Psoas muscle (tissue), 8 donors: ENCODE measurements around the gene TSC2. TPM values are rescaled to one million over a fixed set of nuclear protein-coding genes. Genes with fewer than 3 reads are reported as not detected.

ENCODE experiments used
- ATAC-seq, 4 donors: fragments of 200-7000 bp; cut with Tn5 transposase; one replicate each; pipeline ENCODE4 v1.9.1; 2020; ENCODE audit warnings: moderate library complexity in 3 of 4, mild to moderate bottlenecking in 2 of 4
- DNase-seq, 2 donors: peaks; one replicate each; pipeline ENCODE4 v3.0.0-alpha.2; 2020
- H3K27ac ChIP-seq: fragments of 200-600 bp; one replicate; pipeline ENCODE4 v1.8.0; 2022
- H3K27me3 ChIP-seq, 3 donors: fragments of 200-600 bp in 1 of 3; one replicate each; pipeline versions ENCODE4 v1.6.1 to v1.8.0; 2013 to 2022; ENCODE audit warnings: low read length in 2 of 3, mild to moderate bottlenecking in 2 of 3, moderate library complexity in 1 of 3; ENCODE audit not compliant: insufficient read depth in 3 of 3
- H3K36me3 ChIP-seq, 2 donors: fragments of 200-600 bp in 1 of 2; one replicate each; pipeline versions ENCODE4 v1.6.1 to v1.8.0; 2013 to 2022; ENCODE audit warnings: low read depth in 1 of 2, mild to moderate bottlenecking in 1 of 2, moderate library complexity in 1 of 2; ENCODE audit not compliant: insufficient read depth in 1 of 2
- H3K4me1 ChIP-seq: fragments of 200-600 bp; one replicate; pipeline ENCODE4 v1.8.0; 2022
- H3K4me3 ChIP-seq: fragments of 200-600 bp; one replicate; pipeline ENCODE4 v1.8.0; 2022; ENCODE audit warnings: mild to moderate bottlenecking
- H3K9me3 ChIP-seq: fragments of 200-600 bp; one replicate; pipeline ENCODE4 v1.8.0; 2022
- WGBS, 3 donors: extraction: QIAGEN DNeasy Blood & Tissue Kit; methylation state at CpG; one replicate each; pipeline versions ENCODE4 v1.1.6 to v1.1.7; 2013; 5-methylcytosine and 5-hydroxymethylcytosine counted together
- intact Hi-C, 2 donors: fragments of 100-400 bp; cut with DNase I; formaldehyde crosslinking; loops; one replicate each; pipeline versions ENCODE4 v1.11.0 to v1.14.2; 2022
- polyA plus RNA-seq, 3 donors: library from polyadenylated mRNA; stranded (reverse); fragments of 200-250 nt; gene quantifications; one replicate each; pipeline ENCODE4 v1.2.3, GENCODE V29; 2013
- total RNA-seq, 4 donors: library from RNA; stranded (reverse); fragmentation: NEBNext Ultra II Directional in 2 of 4; extraction: Animal tissue kit (Norgen Biotek cat#: 25700) in 2 of 4; gene quantifications; one replicate each; pipeline versions ENCODE4 v1.2.1 to v1.2.4, GENCODE V29; 2021 to 2023
- TF ChIP-seq, protein P1 (sequence below): fragments of 200-600 bp; IDR thresholded peaks from one replicate; pipeline ENCODE4 v1.8.0; 2022; ENCODE audit warnings: antibody characterized with exemption
- donor health status: healthy with polysubstance abuse.
- donor health status: DM: no; HTN: no; CAD: no; lungs with moderate emphysema.
- donor health status: Bipolar disorder and iron deficiency.
- donor health status: healthy.
- donor health status: DM: yes; HTN: yes; CAD: no.
- donor health status: DM: no; HTN: no; CAD: no.
- donor health status: DM: no; HTN: no; CAD: no.
- donor health status: DM: yes; HTN: yes; CAD: no.

TSC2 gene
- total and polyA plus RNA-seq, 7 donors, result 27.8 to 89.9 (median 60.8) TPM

DNA sequence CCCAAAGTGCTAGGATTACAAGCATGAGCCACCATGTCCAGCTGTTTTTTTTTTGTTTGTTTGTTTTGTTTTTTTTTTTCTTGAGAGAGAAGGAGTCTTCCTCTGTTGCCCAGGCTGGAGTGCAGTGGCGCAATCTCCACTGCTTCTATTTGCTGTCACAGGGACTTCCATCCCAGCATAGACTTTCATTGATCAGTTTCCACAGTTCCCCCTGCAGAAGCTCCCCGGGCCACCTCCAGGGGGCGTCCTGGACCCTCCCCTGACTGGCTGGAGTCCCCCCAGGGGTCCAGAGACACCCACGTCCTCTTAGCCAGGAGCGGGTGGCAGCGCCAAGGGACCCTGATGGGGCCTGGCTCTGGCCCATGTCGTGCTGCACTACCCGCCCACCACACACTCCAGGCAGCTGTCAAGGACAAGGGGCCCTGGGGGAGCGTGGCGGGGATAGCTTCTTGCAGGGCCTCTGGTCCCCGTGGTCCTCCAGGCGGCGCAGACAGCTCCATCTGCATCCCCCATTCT, 31.3 kb upstream of the TSC2 start:
- Histone ChIP-seq H3K4me3 (no peak overlapping the region), H3K27ac (no peak overlapping the region), H3K36me3 (no peaks in the 10 kb centered on the region), H3K9me3 (no peaks in the 10 kb centered on the region), H3K27me3 (peaks cover 0 to 24% (median 15%) of the 10 kb centered on the region in 3 donors), H3K4me1 (no peaks in the 10 kb centered on the region)
- TF ChIP-seq, protein P1, sequence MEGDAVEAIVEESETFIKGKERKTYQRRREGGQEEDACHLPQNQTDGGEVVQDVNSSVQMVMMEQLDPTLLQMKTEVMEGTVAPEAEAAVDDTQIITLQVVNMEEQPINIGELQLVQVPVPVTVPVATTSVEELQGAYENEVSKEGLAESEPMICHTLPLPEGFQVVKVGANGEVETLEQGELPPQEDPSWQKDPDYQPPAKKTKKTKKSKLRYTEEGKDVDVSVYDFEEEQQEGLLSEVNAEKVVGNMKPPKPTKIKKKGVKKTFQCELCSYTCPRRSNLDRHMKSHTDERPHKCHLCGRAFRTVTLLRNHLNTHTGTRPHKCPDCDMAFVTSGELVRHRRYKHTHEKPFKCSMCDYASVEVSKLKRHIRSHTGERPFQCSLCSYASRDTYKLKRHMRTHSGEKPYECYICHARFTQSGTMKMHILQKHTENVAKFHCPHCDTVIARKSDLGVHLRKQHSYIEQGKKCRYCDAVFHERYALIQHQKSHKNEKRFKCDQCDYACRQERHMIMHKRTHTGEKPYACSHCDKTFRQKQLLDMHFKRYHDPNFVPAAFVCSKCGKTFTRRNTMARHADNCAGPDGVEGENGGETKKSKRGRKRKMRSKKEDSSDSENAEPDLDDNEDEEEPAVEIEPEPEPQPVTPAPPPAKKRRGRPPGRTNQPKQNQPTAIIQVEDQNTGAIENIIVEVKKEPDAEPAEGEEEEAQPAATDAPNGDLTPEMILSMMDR, result peak; percentile 13
- DNase-seq, result peak in 1 of 2 donors; percentile 47
- intact Hi-C loops, result no loop called here
- 27 to 35% (median 34%) methylated on average over 13 of the region's 13 CpGs for WGBS, 3 donors
- no peak for ATAC-seq

DNA sequence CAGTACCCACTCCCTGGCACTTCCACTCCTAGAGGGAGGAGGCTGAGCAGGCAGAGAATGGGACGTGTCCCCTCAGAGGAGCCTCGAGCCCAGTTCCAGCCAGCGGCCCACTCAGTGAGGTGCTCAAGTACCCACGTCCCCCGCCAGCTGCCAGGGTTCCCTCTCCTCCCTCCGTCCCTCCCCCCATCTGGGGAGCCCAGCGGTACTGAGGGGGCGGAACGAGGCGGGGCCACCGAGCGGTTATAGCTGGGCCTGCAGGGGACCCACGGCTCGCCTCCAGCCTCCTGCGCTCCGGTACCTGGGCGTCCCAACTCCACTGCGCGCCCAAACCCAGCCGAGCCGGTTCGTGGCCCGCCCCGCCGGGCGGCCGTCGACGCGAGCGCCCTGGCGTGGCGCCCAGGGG, 28.3 kb upstream of the TSC2 start, which contains the start of gene NPW:
Gene NPW, plus strand, starts transcription at position 268 of the 403 bp plus-strand sequence.
- TF ChIP-seq, protein P1, result no peak
- DNase-seq (no peak), ATAC-seq (no peak)
- Histone ChIP-seq H3K9me3 (no peaks in the 10 kb centered on the region), H3K4me3 (peak within 1 kb of the TSS; percentile 43), H3K27ac (no peak within 1 kb of the TSS), H3K27me3 (peaks cover 0 to 27% (median 18%) of the 10 kb centered on the region in 3 donors), H3K4me1 (peaks cover 3% of the 10 kb centered on the region), H3K36me3 (no peaks in the 10 kb centered on the region)
- 3 to 6% (median 5%) methylated on average over 13 to 33 of the region's 33 CpGs for WGBS, 3 donors
- intact Hi-C loops, result no loop called here

DNA sequence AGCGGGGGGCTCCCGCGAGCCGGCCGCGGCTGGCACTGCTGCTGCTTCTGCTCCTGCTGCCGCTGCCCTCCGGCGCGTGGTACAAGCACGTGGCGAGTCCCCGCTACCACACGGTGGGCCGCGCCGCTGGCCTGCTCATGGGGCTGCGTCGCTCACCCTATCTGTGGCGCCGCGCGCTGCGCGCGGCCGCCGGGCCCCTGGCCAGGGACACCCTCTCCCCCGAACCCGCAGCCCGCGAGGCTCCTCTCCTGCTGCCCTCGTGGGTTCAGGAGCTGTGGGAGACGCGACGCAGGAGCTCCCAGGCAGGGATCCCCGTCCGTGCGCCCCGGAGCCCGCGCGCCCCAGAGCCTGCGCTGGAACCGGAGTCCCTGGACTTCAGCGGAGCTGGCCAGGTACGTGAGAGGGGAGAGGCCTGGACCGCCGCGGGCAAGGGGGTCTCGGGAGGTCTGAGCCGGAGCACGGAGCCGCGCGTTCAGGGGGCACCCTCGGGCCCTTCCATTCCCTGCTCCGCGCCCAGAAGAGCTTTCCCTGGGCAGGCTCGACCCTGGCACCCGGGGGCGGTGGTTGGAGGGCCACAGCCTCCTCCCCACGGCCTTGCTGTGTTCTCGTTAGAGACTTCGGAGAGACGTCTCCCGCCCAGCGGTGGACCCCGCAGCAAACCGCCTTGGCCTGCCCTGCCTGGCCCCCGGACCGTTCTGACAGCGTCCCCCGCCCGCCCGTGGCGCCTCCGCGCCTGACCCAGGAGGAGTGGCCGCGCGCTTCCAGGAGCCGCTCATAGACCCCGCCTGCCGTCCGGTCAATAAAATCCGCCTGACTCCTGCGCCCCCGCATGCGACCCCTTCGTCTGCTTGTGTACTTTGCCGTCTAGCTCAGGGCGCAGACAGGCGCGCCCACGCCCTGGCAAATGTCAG, 27.6 kb upstream of the TSC2 start:
- peaks cover 0 to 27% (median 18%) of the 10 kb centered on the region in 3 donors for H3K27me3 ChIP-seq
- no peak for DNase-seq
- no peak for ATAC-seq
- intact Hi-C loops, result loop anchor here in 1 of 2 donors (5.0 kb wide), 1 partner anchor 132 kb away; no protein-coding TSS in a partner anchor
- H3K36me3 ChIP-seq, result no peaks in the 10 kb centered on the region
- peaks cover 3% of the 10 kb centered on the region for H3K4me1 ChIP-seq
- TF ChIP-seq, protein P1, result no peak
- no peaks in the 10 kb centered on the region for H3K9me3 ChIP-seq
- peak overlapping the region; percentile 43 for H3K4me3 ChIP-seq
- H3K27ac ChIP-seq, result no peak overlapping the region
- WGBS, 3 donors, result 2 to 4% (median 3%) methylated on average over 53 to 96 of the region's 96 CpGs

DNA sequence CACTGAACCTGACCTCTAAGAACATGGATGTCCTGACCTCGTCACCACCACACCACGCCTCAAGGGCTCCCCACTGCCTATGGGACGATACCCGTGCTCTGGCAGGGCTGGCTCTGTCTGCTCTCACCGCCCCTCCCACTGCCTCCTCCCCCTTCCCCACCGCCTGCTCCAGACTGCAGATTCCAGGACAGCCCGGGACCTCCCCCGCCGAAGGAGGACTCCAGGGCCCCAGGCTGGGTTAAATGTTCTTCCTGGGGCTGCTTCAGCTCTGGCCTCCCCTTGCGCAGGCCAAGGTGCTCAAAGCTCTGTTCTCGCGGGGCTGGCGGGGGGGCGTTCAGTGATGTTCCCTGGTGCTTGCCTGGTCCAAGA, 25.1 kb upstream of the TSC2 start:
- intact Hi-C loops, result loop anchor here (2.0 to 5.0 kb wide), 2 partner anchors 118 to 130 kb away; no protein-coding TSS in a partner anchor
- Histone ChIP-seq H3K4me1 (peaks cover 19% of the 10 kb centered on the region), H3K4me3 (peak overlapping the region; percentile 46), H3K9me3 (no peaks in the 10 kb centered on the region), H3K27ac (no peak overlapping the region), H3K27me3 (peaks cover 0 to 27% (median 18%) of the 10 kb centered on the region in 3 donors), H3K36me3 (no peaks in the 10 kb centered on the region)
- TF ChIP-seq, protein P1, result no peak
- DNase-seq (no peak), ATAC-seq (peak; percentile 4 to 11 (median 8))
- 1 to 3% (median 2%) methylated on average over 13 to 14 of the region's 14 CpGs for WGBS, 3 donors
